GM12875 (cell line): ENCODE measurements around the gene OTOP2.

Experiments
- H3K4me3 ChIP-seq: one replicate; pipeline ENCODE4 v1.5.1; 2011; ENCODE audit warnings: low read depth, low read length, control low read depth
- CTCF ChIP-seq: IDR thresholded peaks from 2 replicates; pipeline ENCODE4 v1.5.1; 2011; ENCODE audit warnings: low read depth, mild to moderate bottlenecking, control low read depth, inconsistent platforms, low read length, moderate library complexity, borderline replicate concordance; ENCODE audit not compliant: insufficient read depth

Gene OTOP2

GRCh38 chr17:74971069-74971841 lies 47.2 kb downstream of the OTOP2 start:
- H3K4me3 ChIP-seq: no peak overlapping the region

GRCh38 chr17:74971842-74972106 lies 47.7 kb downstream of the OTOP2 start:
- no peak for TF ChIP-seq CTCF
- no peak overlapping the region for H3K4me3 ChIP-seq

More at GRCh38 chr17:74971069-74971841, 47.2 kb downstream of the OTOP2 start:
- no peak for TF ChIP-seq CTCF

GRCh38 chr17:74972107-74972972 lies 48.3 kb downstream of the OTOP2 start, which contains the start of gene HID1:
HID1 (minus strand) TSS chr17:74972759; CDS start chr17:74972656, 103 bp downstream.
- peak within 1 kb of the TSS; percentile 24 for H3K4me3 ChIP-seq
- TF ChIP-seq CTCF: no peak

- H3K4me3 ChIP-seq: no peak overlapping the region
Measured at GRCh38 chr17:74972973-74973328, 48.9 kb downstream of the OTOP2 start.

GRCh38 chr17:74975943-74976342 lies 51.9 kb downstream of the OTOP2 start:
- no peak overlapping the region for H3K4me3 ChIP-seq
- TF ChIP-seq CTCF: no peak

More at GRCh38 chr17:74972973-74973328, 48.9 kb downstream of the OTOP2 start:
- TF ChIP-seq CTCF: no peak

- no peak for TF ChIP-seq CTCF
- H3K4me3 ChIP-seq: no peak overlapping the region
Measured at GRCh38 chr17:74977802-74978201, 53.7 kb downstream of the OTOP2 start.
